K562 (cell line): ENCODE results near the gene UBE2N. TPM values are rescaled to one million over a fixed set of nuclear protein-coding genes. Genes with fewer than 3 reads are reported as not detected.

Experiments used
- ATF7 ChIP-seq: fragments of 450-650 bp; IDR thresholded peaks from 2 replicates; pipeline ENCODE4 v1.7.1; 2014; ENCODE audit warnings: mild to moderate bottlenecking, moderate library complexity
- ETS2 ChIP-seq: IDR thresholded peaks from 2 replicates; pipeline ENCODE4 v1.6.1; 2016; ENCODE audit warnings: borderline replicate concordance, missing genetic modification characterization, mild to moderate bottlenecking, moderate library complexity, missing compliant biosample characterization; ENCODE audit not compliant: poor library complexity, severe bottlenecking
- HMG20A ChIP-seq: fragments of 450-650 bp; formaldehyde crosslinking; conservative IDR thresholded peaks from 2 replicates; pipeline ENCODE4 v1.4.0; 2020; ENCODE audit warnings: mild to moderate bottlenecking, mixed read lengths
- ILF3 ChIP-seq: fragments of 450-650 bp; IDR thresholded peaks from 2 replicates; pipeline ENCODE4 v1.6.1; 2018; ENCODE audit warnings: antibody characterized with exemption, mild to moderate bottlenecking, moderate library complexity, borderline replicate concordance
- NR2F6 ChIP-seq: fragments of 450-650 bp; formaldehyde crosslinking; IDR thresholded peaks from 2 replicates; pipeline ENCODE4 v1.4.0; 2020; ENCODE audit warnings: mild to moderate bottlenecking
- POLR3G ChIP-seq: IDR thresholded peaks from 2 replicates; pipeline ENCODE4 v1.6.1; 2011; ENCODE audit not compliant: insufficient read length, insufficient replicate concordance; ENCODE audit errors: extremely low read depth
- RBM15 ChIP-seq: fragments of 200-400 bp; formaldehyde crosslinking; IDR thresholded peaks from 2 replicates; pipeline ENCODE4 v1.6.1; 2018; ENCODE audit warnings: mild to moderate bottlenecking, low read length, moderate library complexity; ENCODE audit not compliant: insufficient read depth
- RBM39 ChIP-seq: fragments of 200-400 bp; formaldehyde crosslinking; optimal IDR thresholded peaks from 2 replicates; pipeline ENCODE3; 2018; ENCODE audit warnings: low read depth, low read length
- SAFB ChIP-seq: fragments of 200-400 bp; formaldehyde crosslinking; IDR thresholded peaks from 2 replicates; pipeline ENCODE4 v1.6.1; 2017; ENCODE audit warnings: low read depth, low read length, borderline replicate concordance
- SNIP1 ChIP-seq: fragments of 450-650 bp; IDR thresholded peaks from 2 replicates; pipeline ENCODE4 v1.7.1; 2017; ENCODE audit warnings: low read depth, mild to moderate bottlenecking
- ZNF77 ChIP-seq: fragments of 250-450 bp; sonication (Bioruptor Pico); IDR thresholded peaks from 2 replicates; pipeline ENCODE4 v1.5.0; 2020
- polyA plus RNA-seq, 8 experiments: library from polyadenylated mRNA; depleted of rRNA in 4 of 8; stranded (reverse) in 5 of 8; unstranded in 3 of 8; fragments of >200 nt; fragmentation: Nextera tagmentation in 2 of 8; fragmentation: Illumina TruSeq in 1 of 8; extraction: Ambion mirVana in 2 of 8; extraction: Trizol in 1 of 8; gene quantifications; 2 replicates each; pipeline versions ENCODE4 v1.2.1 to v1.2.3, GENCODE V29; 2011 to 2014; ENCODE audit warnings: inconsistent platforms in 1 of 8, missing spikeins in 1 of 8
- total RNA-seq, 7 experiments: library from RNA; depleted of rRNA in 6 of 7; stranded (reverse); fragments of >200 nt in 6 of 7; fragmentation: Illumina TruSeq in 2 of 7; extraction: Trizol in 2 of 7; gene quantifications; 2 replicates each; pipeline versions ENCODE4 v1.2.1 to v1.2.3, GENCODE V29; 2011 to 2021; ENCODE audit warnings: low replicate concordance in 1 of 7
- TF ChIP-seq, protein P1 (sequence below): fragments of 200-600 bp; sonication (generic); IDR thresholded peaks from one replicate; pipeline ENCODE4 v1.6.1; 2012; ENCODE audit warnings: mild to moderate bottlenecking, low read depth, low read length, inconsistent platforms
- TF ChIP-seq, protein P2 (sequence below), 2 experiments: fragments of 450-650 bp; IDR thresholded peaks; 2 replicates each; pipeline ENCODE4 v1.6.1; 2016
- TF ChIP-seq, protein P3 (sequence below): fragments of 450-650 bp; conservative IDR thresholded peaks from 2 replicates; pipeline ENCODE4 v1.6.1; 2016; ENCODE audit warnings: missing genetic modification characterization, low read depth, mild to moderate bottlenecking, missing compliant biosample characterization, moderate library complexity

UBE2N gene
- total and polyA plus RNA-seq, 9 of the 15 experiments (the other 6 are each of a cell fraction or from before 2014, with no cell fraction given) = 189 to 826 (median 260) TPM

DNA sequence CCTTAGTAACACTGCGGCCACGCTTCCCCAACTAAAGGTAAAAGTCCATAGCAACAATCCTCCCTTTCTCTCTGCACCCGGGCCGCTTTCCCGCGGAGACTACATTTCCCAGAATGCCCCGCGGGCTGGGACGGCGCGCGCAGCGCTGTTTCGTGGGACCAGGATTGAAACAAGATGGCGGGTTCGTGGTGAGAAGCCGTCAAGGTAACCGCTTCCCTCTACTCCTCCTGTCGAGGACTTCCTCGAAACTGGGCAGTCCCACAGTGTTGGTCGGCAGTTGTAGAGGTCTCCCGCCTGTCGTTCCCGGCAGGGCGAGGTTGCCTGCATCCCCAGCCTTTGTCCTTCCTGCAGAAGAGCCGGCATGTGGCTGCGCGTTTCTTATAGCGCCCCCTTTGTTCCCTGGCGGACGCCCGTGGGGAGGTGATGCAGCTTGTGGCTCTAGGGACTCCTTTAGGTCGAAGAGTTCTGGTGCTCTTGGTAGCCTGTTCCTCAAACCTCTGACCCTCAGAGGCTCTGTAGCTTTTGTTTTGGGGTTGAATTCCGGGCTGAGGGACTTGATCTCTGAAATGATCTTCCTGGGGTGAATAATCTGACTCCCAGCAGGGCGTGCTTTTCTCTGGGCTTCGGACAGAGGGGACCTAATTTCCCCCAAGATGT is 25.7 kb upstream of the UBE2N start, which contains the start of gene MRPL42 (continued):
- TF ChIP-seq, protein P1, sequence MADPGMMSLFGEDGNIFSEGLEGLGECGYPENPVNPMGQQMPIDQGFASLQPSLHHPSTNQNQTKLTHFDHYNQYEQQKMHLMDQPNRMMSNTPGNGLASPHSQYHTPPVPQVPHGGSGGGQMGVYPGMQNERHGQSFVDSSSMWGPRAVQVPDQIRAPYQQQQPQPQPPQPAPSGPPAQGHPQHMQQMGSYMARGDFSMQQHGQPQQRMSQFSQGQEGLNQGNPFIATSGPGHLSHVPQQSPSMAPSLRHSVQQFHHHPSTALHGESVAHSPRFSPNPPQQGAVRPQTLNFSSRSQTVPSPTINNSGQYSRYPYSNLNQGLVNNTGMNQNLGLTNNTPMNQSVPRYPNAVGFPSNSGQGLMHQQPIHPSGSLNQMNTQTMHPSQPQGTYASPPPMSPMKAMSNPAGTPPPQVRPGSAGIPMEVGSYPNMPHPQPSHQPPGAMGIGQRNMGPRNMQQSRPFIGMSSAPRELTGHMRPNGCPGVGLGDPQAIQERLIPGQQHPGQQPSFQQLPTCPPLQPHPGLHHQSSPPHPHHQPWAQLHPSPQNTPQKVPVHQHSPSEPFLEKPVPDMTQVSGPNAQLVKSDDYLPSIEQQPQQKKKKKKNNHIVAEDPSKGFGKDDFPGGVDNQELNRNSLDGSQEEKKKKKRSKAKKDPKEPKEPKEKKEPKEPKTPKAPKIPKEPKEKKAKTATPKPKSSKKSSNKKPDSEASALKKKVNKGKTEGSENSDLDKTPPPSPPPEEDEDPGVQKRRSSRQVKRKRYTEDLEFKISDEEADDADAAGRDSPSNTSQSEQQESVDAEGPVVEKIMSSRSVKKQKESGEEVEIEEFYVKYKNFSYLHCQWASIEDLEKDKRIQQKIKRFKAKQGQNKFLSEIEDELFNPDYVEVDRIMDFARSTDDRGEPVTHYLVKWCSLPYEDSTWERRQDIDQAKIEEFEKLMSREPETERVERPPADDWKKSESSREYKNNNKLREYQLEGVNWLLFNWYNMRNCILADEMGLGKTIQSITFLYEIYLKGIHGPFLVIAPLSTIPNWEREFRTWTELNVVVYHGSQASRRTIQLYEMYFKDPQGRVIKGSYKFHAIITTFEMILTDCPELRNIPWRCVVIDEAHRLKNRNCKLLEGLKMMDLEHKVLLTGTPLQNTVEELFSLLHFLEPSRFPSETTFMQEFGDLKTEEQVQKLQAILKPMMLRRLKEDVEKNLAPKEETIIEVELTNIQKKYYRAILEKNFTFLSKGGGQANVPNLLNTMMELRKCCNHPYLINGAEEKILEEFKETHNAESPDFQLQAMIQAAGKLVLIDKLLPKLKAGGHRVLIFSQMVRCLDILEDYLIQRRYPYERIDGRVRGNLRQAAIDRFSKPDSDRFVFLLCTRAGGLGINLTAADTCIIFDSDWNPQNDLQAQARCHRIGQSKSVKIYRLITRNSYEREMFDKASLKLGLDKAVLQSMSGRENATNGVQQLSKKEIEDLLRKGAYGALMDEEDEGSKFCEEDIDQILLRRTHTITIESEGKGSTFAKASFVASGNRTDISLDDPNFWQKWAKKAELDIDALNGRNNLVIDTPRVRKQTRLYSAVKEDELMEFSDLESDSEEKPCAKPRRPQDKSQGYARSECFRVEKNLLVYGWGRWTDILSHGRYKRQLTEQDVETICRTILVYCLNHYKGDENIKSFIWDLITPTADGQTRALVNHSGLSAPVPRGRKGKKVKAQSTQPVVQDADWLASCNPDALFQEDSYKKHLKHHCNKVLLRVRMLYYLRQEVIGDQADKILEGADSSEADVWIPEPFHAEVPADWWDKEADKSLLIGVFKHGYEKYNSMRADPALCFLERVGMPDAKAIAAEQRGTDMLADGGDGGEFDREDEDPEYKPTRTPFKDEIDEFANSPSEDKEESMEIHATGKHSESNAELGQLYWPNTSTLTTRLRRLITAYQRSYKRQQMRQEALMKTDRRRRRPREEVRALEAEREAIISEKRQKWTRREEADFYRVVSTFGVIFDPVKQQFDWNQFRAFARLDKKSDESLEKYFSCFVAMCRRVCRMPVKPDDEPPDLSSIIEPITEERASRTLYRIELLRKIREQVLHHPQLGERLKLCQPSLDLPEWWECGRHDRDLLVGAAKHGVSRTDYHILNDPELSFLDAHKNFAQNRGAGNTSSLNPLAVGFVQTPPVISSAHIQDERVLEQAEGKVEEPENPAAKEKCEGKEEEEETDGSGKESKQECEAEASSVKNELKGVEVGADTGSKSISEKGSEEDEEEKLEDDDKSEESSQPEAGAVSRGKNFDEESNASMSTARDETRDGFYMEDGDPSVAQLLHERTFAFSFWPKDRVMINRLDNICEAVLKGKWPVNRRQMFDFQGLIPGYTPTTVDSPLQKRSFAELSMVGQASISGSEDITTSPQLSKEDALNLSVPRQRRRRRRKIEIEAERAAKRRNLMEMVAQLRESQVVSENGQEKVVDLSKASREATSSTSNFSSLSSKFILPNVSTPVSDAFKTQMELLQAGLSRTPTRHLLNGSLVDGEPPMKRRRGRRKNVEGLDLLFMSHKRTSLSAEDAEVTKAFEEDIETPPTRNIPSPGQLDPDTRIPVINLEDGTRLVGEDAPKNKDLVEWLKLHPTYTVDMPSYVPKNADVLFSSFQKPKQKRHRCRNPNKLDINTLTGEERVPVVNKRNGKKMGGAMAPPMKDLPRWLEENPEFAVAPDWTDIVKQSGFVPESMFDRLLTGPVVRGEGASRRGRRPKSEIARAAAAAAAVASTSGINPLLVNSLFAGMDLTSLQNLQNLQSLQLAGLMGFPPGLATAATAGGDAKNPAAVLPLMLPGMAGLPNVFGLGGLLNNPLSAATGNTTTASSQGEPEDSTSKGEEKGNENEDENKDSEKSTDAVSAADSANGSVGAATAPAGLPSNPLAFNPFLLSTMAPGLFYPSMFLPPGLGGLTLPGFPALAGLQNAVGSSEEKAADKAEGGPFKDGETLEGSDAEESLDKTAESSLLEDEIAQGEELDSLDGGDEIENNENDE = no peak
- TF ChIP-seq RBM15 (no peak), SAFB (peak; percentile 59; the same call in 1 of the 2 replicates), ETS2 (no peak), ILF3 (peak; percentile 67; the same call in 1 of the 2 replicates), ZNF77 (CRISPR knock-in tag) (no peak), ATF7 (peak; percentile 81), NR2F6 (CRISPR knock-in tag) (0 out of 2 replicates have a peak, but pooled peaks have one; percentile 50), HMG20A (CRISPR knock-in tag) (0 out of 2 replicates have a peak, but pooled peaks have one; percentile 50), RBM39 (no peak), SNIP1 (no peak), POLR3G (no peak)
- TF ChIP-seq, protein P2, sequence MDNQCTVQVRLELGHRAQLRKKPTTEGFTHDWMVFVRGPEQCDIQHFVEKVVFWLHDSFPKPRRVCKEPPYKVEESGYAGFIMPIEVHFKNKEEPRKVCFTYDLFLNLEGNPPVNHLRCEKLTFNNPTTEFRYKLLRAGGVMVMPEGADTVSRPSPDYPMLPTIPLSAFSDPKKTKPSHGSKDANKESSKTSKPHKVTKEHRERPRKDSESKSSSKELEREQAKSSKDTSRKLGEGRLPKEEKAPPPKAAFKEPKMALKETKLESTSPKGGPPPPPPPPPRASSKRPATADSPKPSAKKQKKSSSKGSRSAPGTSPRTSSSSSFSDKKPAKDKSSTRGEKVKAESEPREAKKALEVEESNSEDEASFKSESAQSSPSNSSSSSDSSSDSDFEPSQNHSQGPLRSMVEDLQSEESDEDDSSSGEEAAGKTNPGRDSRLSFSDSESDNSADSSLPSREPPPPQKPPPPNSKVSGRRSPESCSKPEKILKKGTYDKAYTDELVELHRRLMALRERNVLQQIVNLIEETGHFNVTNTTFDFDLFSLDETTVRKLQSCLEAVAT (IDR thresholded peaks at IDR 0.05) = 0 out of 4 replicates have a peak, but pooled peaks have one; percentile 16 to 37
- TF ChIP-seq, protein P3, sequence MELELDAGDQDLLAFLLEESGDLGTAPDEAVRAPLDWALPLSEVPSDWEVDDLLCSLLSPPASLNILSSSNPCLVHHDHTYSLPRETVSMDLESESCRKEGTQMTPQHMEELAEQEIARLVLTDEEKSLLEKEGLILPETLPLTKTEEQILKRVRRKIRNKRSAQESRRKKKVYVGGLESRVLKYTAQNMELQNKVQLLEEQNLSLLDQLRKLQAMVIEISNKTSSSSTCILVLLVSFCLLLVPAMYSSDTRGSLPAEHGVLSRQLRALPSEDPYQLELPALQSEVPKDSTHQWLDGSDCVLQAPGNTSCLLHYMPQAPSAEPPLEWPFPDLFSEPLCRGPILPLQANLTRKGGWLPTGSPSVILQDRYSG (tag) = 0 out of 2 replicates have a peak, but pooled peaks have one; percentile 30
